GM21619 (cell line): Measurements from ENCODE around the gene THY1.
"Not testable (repeated sequence)": the region's sequence is repeated elsewhere in the genome, so short reads cannot be mapped to it uniquely, and the experiment has no call there.

Source experiments
- ATAC-seq: cut with Tn5 transposase; IDR thresholded peaks from one replicate; pipeline ENCODE4 v1.9.1; 2021; ENCODE audit not compliant: unreplicated experiment

The THY1 gene

DNA sequence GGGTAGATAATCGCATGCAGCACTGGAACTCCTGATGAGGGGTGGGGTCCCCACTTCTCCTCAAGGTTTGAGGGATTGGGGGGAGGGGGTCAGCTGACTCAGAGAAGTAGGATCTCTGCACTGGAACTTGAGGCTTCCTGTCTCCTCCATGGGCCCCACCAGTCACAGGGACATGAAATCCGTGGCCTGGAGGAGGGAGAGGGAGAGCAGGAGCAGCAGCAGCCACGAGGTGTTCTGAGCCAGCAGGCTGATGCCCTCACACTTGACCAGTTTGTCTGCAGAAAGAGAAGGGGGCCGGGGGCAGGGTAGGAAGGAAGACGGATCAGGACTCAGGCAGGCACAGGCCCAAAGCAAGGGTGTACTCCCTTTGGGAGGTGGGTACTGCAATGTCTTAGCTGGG is 3.7 kb downstream of the THY1 start:
- ATAC-seq = no peak

DNA sequence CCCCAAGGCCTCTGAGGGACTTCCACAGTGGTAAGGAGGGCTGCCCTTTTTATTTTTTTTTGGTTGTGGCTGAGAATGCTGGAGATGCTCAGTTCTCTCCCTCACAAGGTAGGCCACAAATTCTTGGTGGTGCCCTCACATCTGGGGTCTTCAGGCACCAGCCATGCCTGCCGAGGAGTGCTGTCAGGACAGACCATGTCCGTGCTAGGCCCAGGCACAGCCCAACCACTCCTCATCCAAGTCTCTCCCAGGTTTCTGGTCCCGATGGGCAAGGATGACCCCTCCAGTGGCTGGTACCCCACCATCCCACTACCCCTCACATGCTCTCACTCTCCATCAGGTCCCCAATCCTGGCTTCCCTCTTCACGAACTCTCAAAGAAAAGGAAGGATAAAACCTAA is 4.2 kb downstream of the THY1 start:
- ATAC-seq = no peak

DNA sequence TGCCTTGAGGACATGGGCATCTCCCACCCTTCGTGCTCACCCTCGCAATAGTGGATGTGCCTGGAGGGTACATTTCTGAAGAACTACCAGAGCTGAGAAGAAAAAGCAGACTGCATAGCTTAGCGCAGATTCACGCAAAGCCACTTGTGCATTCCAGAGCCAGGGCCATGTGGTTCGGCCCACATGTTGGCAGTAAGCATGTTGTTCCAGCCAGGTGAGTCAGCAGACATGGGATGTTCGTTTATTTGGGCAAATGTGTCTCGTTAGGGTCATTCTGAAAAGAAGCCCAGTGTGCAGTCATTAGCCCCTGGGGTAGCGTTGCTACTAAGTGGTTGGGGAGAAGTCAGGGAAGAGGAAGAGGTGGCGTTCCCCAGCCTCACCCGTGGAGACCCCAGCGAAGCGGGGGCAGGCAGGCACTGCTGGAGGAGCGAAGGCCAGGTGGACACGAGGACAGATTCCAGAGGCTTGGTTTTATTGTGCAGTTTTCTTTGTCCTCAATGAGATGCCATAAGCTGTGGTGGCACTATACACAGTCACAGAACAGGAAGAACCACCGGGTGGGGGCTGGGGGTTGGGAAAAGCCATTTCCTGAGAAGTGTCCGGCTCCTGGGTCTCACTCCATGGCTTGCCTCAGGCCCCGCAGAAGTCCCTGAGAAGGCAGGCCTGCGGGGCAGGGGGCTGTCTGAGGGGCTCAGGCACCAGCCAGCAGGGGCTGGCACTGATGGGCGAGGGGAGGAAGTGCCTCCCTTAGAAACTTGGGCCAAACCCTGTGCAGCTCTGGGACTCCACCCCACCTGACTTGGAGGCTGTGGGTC is 5.0 kb downstream of the THY1 start:
- ATAC-seq = no peak

DNA sequence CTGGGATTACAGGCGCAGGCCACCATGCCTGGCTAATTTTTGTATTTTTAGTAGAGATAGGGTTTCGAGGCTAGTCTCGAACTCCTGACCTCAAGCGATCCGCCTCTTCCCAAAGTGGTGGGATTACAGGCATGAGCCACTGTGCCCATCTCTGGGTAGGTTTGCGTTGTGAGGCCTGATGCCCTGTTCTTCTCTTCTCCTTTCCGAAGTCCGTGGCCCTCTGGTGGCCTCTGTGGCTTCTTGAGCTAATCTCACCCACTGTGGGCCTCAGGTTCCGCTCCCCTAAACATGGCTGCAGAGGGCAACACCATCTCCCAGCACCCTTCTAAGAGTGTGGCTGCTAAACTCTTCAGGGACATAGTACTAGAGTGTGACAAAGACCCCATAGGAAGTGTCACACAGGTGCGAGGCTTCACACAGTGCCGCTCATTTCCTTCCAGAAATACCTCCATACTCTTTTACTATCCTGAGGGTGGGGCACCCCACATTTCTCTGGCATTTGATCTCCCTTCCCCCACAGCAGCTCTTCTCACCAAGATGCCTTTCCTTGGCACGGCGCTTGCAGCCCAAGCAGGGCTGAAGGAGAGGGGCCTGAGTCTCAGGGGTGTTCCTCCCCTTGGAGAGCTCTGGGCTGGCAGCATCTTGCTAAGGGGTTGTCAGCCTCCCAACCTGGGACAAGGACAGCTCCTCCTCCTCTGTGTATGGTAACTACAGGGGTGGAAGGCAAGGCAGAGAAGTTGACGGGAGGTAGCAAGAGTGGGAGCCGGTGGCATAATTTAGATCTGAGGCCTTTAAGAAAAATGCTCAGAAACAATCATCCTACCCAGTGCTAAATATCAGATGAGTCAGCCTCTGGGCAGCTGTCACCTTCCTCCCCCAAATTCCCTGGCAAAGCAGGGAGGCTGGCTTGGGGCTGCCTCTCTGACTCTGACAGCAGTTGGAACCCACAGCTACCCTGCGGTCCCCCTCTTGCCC is 6.1 kb downstream of the THY1 start:
- ATAC-seq = no peak

DNA sequence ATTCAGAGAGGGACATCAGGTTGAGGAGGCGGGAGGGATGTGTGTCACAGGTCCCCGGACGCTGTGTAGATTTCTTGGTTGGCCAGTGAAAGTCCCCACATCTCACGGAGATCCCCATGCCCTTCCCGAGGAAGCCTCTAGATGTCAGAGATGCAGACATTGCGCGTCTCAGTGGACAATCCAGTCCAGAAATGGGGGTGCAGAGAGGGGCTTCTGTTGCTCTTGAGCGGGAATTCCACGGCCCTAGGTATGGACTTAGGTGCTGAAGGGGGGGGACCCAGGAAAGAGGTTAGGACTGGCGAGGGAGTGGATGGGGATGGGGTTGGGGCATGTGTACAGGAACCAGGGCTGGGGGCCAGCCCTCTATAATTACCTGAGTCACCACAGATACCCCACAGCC is 7.0 kb downstream of the THY1 start:
- no peak for ATAC-seq

DNA sequence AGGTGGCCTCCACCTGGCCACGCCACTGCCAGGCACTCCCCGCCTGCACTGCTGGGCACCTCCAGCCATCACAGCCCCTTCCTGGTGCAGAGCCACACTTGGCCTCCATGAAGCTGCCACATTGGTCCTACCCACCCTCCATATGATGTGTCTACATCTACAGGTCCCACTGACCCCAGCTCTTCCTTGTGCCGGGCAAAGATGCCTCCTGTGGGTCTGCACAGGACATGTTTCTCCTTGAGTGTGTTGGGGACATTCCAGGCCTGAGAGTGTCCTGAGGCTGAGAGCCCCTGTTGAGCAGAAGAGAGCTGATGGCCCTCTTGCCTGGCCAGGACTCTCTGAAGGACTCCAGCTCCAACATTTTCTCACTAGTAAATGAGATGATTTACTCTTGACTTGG is 7.5 kb downstream of the THY1 start:
- no peak for ATAC-seq

DNA sequence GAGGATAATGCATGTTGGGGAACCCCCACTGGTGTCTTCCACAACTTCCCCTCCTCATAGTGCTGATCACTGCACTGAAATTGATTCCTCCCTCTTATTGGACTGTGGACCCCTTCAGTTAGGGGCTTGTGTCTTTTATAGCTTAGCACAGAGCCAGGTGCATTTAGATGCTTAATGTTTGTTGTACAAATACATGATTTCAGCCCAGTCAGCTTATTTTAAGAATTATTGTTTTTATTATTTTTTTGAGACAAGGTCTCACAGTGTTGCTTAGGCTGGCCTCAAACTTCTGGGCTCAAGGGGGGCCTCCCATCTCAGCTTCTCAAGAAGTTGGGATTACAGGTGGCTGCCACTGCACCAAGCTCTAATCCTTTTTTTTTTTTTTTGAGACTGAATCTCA is 8.2 kb downstream of the THY1 start:
- ATAC-seq = no peak

DNA sequence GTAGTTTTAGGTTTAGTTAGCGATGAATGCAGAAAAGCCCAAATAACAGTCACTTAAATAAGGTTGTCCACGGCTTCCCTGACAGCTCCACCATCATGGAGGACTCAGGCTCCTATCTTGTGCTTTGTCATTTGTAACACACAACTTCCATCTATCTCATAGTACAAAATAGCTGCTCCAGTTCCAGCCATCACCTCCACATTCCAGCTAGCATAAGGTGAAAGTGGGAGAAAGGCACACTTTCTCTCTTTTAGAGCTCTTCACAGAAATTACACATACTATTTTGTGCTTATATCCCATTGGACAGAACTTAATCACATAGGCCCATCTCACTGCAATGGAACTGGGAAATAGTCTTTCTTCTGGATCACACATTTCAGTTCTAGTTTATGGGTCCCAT is 8.7 kb downstream of the THY1 start:
- ATAC-seq = no peak

DNA sequence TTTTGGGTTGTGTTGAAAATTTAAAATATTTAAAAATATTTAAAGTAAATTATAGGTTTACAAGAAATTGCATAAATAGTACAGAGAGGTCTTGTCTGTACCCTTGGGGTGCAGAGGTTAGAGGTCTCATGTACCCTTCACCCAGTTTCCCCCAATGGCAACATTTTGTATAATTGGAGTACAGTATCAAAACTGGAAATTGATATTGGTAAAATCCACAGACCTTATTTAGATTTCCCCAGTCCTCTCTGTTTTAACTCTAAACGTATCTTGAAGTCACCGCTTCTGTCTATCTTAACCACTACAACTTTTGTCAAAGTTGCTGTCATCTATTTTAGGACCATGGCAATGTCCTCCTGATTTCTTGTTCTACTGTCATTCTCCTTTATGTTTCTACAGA is 10.9 kb downstream of the THY1 start:
- ATAC-seq = no peak

DNA sequence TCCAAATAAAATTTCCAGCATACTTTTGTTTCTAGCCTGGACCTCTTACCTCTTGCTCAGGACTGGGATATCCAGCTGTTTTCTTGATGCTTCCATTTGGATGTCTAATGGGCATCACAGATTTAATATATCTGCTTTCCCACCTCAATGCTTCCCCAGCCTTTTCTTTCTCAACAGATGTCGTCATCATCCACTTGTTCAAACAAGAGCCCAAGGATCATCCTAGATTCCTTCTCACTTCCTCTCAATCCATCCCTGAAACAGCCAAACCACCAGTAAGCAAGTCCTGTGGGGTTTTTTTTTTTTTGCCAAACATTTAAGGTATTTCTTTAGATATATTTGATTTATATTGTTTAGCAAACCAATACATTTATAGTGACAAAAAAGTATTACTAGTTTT is 12.5 kb downstream of the THY1 start:
- ATAC-seq = no peak

DNA sequence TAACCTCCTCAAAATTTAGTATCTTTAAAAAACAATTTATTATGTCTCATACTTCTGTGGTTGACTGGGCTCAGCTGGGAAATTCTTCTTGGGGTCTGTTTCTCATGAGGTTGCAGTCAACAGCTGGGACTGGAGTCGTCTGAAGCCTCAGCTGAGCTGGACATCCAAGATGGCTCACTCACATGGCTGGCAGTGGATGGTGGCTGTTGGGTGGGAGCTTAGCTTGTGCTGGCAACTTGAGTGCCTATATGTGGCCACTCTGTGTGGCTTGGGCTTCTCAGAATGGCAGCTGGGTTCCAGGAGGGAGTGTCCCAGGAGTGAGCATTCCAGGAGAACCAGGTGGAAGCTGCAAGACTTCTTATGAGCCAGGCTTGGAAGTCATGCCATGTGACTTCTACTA is 13.2 kb downstream of the THY1 start:
- no peak for ATAC-seq

DNA sequence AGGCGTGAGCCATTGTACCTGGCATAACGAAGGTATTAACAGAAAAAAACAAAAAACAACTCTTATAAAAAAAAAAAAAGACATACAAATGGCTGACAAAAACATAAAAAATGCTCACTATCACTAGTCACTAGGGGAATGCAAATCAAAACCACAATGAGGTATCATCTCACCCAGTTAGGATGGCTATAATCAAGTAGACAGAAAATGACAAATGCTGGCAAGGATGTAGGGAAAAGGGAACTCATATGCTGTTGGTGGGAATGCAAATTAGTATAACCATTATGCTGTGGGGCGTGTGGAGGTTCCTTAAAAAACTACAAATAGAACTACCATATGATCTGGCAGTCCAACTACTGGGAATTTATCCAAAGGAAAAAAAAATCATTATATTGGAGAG is 17.0 kb downstream of the THY1 start:
- no peak for ATAC-seq

DNA sequence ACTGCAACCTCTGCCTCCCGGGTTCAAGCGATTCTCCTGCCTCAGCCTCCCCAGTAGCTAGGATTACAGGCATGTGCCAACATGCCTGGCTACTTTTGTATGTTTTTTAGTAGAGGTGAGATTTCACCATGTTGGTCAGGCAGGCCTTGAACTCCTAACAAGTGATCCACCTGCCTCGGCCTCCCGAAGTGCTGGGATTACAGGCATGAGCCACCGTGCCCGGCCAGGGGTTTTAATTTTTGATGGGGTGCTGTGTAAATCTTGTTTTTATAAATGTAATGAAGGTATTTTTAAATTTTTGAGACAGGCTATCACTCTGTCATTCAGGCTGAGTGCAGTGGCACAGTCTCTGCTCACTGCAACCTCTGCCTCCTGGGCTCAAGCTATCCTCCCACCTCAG is 17.5 kb downstream of the THY1 start:
- not testable (repeated sequence) for ATAC-seq

DNA sequence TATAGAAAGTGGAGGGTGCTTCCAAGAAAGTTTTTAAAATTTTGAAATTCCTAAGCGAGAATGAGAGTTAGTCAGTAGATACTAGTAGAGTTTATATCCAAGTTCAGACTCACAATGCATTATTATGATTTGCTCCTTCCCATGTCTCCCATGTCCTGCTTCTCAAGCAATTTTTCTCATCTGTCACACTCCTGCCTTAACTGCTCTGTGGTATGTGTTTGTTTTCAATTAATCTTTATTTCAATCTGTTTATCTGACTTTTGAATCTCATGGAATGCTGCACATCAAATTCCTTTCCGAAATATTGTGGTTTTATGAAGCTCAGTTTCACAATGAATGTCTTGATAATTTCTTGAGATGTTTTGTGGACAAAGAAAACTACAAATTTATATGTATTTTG is 18.1 kb downstream of the THY1 start:
- no peak for ATAC-seq

DNA sequence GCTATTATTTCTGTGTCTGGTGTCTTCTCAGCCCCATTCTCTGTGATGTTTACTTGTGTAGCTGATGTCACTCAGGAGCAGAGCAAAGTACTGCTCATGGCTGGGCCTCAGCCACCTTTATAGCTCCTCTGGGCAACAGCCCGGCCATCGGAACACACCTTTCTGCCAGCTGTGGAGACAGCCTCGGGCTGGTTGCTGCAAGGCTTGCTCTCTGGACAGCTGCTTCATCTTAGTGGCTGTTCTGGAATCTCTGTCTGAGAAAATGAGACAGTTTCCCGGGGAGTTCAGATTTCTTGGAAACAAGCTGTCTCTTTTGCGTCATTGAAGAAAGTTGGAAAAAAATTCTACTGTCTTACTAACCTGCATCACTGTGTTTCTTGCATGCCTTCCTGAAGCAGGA is 20.0 kb downstream of the THY1 start:
- ATAC-seq = no peak

DNA sequence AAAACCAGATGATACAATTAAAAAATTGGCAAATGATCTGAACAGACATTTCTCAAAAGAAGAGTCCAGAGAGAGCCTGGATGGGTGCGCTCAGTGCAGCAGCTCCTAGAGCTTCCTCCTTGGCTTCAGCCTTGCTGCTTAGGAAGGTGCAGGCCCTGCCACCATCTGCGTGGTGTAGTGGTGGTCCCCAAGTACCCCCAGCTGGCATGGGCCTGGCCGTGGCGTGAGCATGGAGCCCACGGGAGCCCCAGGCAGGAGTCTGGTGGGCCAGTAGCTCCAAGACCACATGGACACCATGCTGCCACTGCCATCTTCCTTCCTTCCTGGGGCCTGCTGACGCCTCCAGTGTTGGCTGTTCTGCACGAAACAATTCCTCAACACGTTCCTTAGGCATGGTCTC is 20.5 kb downstream of the THY1 start:
- ATAC-seq = no peak

DNA sequence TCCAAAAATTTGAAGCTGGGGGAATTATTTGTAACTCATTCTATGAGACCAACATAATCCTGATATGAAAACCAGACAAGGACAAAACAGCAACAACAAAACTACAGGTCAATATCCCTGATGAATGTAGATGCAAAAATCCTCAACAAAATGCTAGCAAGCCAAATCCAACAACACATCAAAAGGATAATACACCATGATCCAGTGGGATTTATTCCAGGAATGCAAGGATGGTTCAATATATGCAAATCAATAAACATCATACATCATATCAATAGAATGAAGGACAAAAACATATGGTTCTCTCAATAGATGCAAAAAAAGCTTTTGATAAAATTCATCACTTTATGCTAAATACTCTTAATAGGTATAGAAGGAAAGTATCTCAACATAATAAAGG is 22.1 kb downstream of the THY1 start:
- ATAC-seq = no peak

DNA sequence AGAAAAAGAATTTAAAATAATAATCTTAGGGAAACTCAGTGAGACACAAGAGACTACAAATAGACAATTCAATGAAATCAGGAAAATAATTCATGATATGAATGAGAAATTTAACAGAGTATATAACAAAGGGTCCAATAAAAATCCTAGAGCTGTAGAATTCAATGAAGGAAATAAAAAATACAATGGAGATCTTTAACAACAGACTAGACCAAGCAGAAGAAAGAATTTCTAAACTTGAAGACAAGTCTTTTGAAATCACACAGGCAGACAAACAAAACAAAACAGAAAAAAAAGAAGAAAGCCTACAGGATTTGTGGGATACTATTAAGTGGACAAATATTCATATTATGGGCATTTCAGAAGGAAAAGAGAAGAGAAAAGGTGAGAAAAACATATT is 25.2 kb downstream of the THY1 start:
- no peak for ATAC-seq

DNA sequence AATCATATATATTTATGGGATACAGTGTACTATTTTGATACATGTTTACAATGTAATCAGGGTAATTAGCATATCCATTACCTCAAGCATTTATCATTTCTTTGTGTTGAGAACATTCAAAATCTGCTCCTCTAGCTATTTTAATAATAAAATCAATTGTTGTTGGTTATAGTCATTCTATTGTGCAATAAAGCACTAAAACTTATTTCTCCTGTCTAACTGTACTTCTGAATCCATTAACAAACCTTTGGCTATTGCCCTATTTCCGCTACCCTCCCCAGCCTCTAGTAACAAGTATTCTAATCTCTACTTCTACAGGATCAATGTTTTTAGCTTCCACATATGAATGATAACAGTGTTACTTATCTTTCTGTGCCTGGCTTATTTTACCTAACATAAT is 26.1 kb downstream of the THY1 start:
- ATAC-seq = no peak

DNA sequence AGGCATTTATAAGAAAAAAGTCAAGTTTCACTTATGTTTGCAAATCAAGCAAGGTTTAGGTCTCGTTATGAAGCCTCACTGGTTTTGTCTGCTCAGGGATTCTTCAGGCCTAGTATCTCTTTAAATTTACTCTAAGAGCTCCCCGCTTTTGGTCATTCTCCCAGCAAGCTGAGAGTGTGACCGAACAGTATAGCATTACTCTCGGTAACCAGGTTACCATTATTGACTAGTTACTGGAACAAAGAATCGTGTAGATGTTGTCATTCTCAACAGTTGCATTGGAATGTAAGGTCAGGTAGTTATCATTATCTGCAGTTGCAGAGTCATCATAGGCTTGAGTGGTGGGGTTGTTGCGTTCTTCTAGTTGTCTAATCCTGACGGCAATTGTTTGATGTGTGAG is 31.7 kb downstream of the THY1 start:
- no peak for ATAC-seq

DNA sequence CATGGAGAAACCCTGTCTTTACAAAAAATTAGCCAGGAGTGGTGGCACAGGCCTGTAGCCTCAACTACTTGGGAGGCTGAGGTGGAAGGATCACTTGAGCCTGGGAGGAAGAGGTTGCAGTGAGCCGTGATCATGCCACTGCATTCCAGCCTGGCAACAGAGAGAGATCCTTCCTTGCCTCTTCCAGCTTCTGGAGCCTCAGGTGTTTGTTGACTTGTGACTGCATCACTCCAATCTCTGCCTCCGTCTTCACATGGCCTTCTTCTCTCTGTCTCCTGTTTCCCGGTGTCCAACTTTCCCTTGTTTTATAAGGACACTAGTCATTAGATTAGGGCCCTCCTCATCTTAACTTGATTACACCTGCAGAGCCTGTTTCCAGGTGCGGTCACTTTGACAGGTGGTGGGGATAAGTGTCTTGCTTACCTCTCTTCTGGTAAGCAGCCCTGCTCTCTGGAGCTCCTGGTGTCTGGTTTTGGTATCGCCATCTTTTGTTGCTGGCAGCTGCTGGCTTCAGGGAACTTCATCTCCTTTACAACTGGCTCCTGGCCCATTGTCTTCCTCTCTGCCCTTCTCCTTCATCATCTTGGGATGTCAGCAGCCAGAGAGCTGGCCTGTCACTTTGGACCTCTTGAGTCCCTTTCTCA is 33.2 kb downstream of the THY1 start:
- ATAC-seq = no peak

DNA sequence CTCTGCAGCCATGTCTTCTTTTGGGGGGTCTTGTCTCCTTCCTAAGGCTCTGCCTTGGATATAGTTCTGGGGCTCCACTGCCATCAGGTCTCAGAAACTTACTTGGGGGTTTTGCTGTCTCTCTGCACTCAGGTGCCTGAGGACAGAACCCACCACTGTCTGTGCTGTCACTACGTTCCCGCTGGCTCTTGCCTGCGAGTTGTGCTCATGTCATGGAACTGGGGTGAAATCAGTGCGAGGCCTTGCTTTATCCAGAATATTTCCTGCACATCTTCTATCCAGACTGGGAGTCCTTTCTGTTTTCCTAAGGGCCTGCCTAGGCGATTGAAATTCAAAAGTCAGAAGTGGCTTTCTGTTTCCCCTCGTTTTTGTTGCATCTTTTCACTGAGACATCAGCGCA is 34.9 kb downstream of the THY1 start:
- ATAC-seq = no peak
